NCI-H460 (cell line): Measurements from ENCODE around the gene NOXO1. TPM values are rescaled to one million over a fixed set of nuclear protein-coding genes. Genes with fewer than 3 reads are reported as not detected.
"Not testable (repeated sequence)": the region's sequence is repeated elsewhere in the genome, so short reads cannot be mapped to it uniquely, and the experiment has no call there.

Experiments
- DNase-seq: peaks from one replicate; pipeline ENCODE4 v3.0.0-alpha.2; 2016; ENCODE audit warnings: low read depth; ENCODE audit errors: extremely low read depth
- total RNA-seq: library from RNA; depleted of rRNA; stranded (reverse); fragments of >200 nt; shearing (Covaris generic); gene quantifications from 2 replicates; pipeline ENCODE4 v1.2.3, GENCODE V29; 2014

Gene NOXO1
- total RNA-seq, 1 experiment from 2014 or later, result 0.84 TPM

GRCh38 chr16:2011726-2012125, 30.5 kb upstream of the NOXO1 start:
- not testable (repeated sequence) for DNase-seq

GRCh38 chr16:2009791-2010510, 28.7 kb upstream of the NOXO1 start, which contains the start of gene ZNF598:
TSS of gene ZNF598 (minus strand) at chr16:2009821.
- peak; percentile 79 for DNase-seq

GRCh38 chr16:2009164-2009711, 28.0 kb upstream of the NOXO1 start:
- DNase-seq, result no peak

- no peak for DNase-seq
Observed at GRCh38 chr16:2008631-2009163, 27.4 kb upstream of the NOXO1 start.

GRCh38 chr16:2008009-2008526, 26.8 kb upstream of the NOXO1 start:
- no peak for DNase-seq

- no peak for DNase-seq
Observed at GRCh38 chr16:2007081-2007836, 26.0 kb upstream of the NOXO1 start.

GRCh38 chr16:2006317-2006716, 25.0 kb upstream of the NOXO1 start:
- no peak for DNase-seq

GRCh38 chr16:2005646-2006045, 24.4 kb upstream of the NOXO1 start:
- peak; percentile 77 for DNase-seq

GRCh38 chr16:2004795-2005517, 23.7 kb upstream of the NOXO1 start:
- DNase-seq, result no peak

GRCh38 chr16:2003827-2004641, 22.8 kb upstream of the NOXO1 start:
- DNase-seq, result peak; percentile 91

- DNase-seq, result no peak
Observed at GRCh38 chr16:2003231-2003826, 22.1 kb upstream of the NOXO1 start.

- no peak for DNase-seq
Observed at GRCh38 chr16:2002406-2003230, 21.3 kb upstream of the NOXO1 start.

- no peak for DNase-seq
Observed at GRCh38 chr16:2001456-2002355, 20.4 kb upstream of the NOXO1 start.

- DNase-seq, result no peak
Observed at GRCh38 chr16:2001035-2001434, 19.8 kb upstream of the NOXO1 start.

- no peak for DNase-seq
Observed at GRCh38 chr16:1999866-2000514, 18.7 kb upstream of the NOXO1 start.

- DNase-seq, result no peak
Observed at GRCh38 chr16:1998852-1999801, 17.9 kb upstream of the NOXO1 start.
